Activated T-cell treated with anti-CD3 and anti-CD28 coated beads for 24 hours (primary cell): ENCODE results near the gene DGKH.

Experiments
- DNase-seq: peaks from one replicate; pipeline ENCODE4 v3.0.0-alpha.2; 2020; ENCODE audit warnings: low read depth

DGKH gene

DNA sequence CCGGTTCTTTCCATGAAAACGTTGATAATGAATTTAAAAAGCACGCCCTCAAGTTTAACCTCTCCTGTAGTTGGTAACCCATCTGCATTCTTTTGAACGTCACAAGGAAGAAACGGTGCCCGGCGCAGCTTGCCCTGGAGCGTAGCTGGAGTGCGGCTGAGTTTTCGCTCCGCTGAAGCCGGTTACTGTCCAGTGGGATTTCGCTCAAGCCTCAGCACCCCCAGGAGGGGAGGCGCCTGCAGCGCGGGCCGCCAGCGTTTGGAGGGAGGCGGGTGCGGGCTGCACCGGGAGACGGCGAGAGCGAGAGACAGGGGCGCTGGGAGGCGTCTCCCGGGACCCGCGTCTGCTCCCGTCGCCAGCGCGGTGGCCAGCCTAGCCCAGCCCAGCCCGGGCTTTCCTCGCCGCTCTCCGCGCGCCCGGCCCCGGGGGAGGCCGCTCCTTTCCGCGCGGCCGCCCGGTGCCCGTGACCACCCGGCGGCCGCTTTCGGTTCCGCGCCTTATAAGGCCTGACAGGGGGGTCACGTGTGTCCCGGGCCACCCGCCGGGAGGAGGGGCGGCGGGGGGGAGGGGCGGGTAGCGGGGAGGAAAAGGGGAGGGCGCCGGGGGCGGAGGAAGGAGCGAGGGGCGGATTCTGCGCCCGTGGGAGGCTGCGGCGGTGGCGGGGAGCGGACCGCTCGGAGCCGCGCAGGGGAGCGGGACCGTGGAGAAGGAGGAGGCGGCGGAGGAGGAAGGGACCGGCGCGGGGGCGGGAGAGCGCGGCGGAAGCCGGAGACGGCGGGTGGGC, 8.3 kb upstream of the DGKH start:
- peak; percentile 80 for DNase-seq

DNA sequence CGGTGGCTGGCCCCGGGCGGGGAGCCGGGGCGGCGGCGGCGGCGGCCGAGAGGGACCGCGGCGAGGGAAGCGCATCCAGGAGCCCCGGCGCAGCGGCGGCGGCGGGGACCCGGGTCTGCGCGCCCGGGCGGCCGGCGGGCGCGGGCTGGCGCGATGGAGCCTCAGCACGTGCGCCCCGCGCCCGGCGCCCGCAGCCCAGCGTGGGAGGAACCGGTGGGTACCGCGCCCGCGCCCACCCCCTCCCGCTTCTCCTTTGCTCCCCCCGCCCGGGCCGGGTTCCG, 7.8 kb upstream of the DGKH start:
- no peak for DNase-seq

GRCh38 chr13:42041011-42041683, 7.3 kb upstream of the DGKH start:
- DNase-seq = no peak

DNA sequence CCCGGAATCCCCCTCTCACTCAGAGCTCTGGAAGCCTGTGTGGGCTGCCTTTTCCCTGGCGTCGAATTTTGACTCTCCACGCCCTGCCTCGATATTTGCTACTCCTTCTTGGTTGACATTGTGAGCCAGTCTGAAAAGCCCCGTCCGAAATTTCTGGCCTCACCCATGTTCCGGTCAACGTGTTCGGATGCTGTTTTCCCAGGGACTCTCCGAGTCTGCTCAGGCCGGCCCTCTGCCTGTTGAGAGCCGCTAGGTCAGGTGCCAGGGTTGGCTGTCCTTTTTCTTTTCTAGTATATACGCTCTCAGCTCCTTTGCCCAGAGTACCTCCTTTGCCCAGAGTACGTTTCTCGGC, 6.8 kb upstream of the DGKH start:
- no peak for DNase-seq

DNA sequence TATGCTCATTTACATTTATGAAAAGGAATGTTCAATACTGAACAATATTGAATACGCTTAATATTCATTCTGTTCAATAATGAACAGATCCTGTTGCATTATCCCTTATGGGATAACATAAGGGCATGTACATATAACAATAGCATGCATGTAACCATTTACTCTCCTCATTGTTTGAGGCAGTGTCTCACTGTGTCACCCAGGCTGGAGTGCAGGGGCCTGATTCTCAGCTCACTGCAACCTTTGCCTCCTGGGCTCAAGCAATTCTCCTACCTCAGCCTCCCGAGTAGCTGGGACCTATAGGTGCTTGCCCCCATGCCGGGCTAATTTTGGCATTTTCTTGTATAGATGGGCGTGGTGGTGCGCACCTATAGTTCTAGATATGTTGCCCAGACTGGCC, 4.8 kb upstream of the DGKH start:
- no peak for DNase-seq

DNA sequence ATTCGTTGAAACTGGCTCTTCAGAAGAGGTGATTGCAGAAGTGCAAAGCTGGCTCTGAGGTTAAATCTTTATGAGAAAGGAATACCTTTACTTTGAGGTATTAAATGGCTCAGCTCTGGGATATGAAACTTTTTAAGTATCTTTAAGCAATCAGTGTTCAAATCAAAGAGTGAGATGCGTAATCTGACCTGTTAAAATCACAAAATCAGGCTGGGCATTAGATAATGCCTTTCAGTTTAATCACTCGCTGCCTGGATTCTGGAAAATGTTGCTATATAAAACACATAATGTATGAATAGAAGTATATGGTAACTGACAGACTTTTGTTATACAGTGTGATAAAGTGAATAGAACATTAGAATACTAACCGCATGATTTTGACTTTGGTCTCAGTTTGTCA, 2.0 kb upstream of the DGKH start:
- DNase-seq = no peak

GRCh38 chr13:42047561-42048341, 697 bp upstream of the DGKH start:
- DNase-seq = no peak

GRCh38 chr13:42048684-42049453, 421 bp downstream of the DGKH start:
- peak; percentile 56 for DNase-seq

- no peak for DNase-seq
Measured at GRCh38 chr13:42049454-42049813, 986 bp downstream of the DGKH start.

DNA sequence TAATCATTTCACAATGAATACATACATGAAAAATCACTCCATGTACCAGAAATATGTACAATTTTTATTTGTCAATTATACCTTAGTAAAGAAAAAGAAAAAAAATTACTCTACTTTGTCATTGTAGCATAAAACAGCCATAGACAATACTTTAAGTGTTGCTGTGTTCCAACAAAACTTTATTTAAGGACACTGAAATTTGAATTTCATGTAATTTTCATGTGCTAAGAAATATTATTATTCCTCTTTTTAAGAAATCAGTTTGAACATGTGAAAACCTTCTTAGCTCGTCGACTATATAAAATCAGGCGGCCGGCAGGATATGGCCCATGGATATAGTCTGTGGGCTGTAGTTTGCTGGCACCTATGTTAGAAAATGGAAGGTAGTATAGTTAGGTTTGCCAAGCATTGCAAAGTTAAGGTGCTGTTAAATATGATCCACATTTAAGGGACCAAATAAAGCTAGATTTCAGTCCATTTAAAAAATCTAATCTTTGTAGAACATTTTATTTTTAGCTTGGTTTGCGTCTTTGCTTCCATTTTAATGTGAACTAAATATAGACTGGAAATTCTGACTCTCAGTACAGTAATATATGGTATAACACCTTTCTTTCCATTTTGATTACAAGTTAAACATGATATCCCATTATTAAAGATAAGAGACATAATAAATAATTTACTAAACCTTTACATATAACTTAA, 6.5 kb downstream of the DGKH start:
- no peak for DNase-seq

- DNase-seq = no peak
Measured at GRCh38 chr13:42055500-42056085, 7.1 kb downstream of the DGKH start.

DNA sequence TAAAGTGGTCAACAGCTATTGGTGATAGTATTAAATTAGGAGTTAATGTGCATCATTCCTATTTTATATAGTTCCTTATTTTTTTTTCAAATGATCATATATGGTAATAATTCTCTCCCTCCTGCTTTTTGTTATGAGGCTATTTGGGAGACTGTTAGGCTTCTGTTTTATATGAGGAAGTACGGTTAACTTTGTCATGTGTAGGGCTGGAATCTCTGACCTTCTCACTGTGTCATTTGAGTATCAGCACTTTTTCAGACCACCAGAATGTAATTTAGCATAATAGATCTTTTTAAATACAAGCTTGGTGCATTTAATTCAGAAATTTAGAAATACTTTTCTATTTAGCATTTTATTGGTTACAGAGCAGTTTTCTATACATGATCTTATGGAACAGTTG, 7.7 kb downstream of the DGKH start:
- DNase-seq = no peak

DNA sequence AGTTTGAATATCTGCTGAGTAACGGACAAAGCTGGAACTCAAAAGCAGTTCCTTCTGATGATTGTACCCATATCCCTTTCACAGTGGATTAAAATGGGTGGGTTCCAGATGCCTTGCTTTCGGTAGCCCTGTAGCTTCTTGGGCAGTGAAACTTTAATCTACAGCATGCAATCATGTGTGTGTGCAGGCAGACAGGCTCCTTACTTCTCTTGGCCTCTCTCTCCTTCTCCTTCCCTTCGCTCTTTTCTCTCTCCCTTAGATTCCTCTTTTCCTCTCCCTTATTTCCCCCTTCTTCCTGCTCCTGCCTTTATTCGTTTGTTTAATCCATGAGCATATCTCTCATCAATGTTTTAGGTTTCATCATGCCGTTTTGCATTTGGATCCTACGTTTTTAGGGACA, 8.1 kb downstream of the DGKH start:
- DNase-seq = no peak

DNA sequence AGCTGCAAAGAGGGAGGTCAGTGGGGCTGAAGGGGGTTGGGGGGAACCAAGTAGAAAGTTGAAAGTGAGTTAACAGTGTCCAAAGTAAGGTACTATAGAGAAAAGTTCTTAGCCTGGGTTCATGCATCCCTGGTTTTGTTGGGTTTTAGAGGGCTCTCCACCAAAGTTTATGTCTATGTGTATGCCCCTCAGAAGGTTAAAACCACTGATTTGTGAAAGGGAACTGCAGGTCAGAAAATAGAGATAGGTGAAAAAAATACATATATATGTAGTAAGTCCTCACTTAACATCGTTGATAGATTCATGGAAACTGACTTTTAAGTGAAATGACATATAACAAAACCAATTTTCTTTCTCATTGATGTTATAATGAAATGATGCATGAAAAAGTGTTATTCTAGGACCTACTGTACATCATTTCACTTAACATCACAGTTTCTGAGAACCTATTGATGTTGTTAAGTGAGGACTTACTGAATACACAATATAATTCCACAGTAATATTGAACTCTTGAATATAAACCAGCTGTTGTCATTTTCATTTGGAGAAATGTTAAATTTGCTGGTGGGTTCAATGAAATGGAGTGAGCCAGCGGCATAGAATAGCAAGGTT, 9.6 kb downstream of the DGKH start:
- DNase-seq = no peak

DNA sequence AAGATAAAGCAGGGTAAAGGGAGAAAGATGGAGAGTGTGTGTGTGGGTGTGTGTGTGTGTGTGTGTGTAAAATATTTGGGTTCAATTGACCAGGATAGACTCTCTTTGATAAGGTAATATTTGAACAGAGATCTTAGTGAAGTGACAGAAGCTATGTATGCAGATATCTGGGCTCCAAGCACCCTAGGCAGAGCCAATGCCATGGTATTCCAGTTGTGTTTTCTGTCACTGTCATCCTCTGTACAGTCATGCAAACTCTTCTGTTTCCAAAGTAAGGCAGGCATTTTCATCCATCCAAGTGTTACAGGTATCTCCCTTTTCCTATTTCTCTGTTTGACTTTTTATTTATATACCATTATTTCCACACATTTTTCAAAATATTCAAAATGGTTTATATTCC, 13.5 kb downstream of the DGKH start:
- DNase-seq = no peak

GRCh38 chr13:42063105-42063504, 14.7 kb downstream of the DGKH start:
- no peak for DNase-seq

GRCh38 chr13:42064259-42064658, 15.8 kb downstream of the DGKH start:
- DNase-seq = no peak

DNA sequence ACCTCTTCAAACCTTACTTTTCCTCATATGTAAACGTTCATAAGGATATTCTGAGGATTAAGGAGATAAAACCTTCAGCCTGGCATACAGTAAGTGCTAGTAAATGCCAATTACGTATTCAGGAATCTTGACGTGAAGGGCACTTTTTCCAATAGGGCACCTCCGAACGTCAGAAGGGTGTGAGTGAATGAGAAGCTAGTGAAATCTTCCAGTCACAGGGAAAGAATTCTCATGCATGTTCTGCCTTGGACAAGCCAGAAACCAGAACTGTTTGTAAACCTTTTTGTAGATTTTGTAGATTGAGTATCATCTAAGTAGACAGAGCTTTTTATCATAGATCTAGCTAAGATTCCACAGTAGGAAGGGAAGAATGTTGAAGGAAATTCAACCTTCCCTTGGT, 16.5 kb downstream of the DGKH start:
- DNase-seq = no peak

GRCh38 chr13:42065414-42065813, 17.0 kb downstream of the DGKH start:
- DNase-seq = no peak

DNA sequence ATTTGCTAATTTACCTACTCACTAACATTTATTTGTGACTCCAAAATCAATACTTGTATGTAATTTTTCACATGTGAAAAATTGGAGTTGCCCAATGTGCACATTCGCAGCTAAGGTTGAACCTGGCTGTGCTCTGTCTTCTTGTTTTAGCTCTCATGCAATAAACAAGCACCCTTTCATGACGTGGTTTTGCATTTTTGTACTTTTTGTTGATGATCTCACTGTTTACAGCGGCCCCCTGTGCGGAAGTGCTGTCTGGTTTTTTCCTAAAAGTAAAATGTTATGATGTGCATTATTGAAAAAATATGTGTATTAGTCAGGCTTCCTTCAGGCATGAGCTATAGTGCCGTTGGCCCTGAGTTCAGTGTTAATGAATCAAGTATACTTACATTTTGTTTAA, 18.1 kb downstream of the DGKH start:
- no peak for DNase-seq

GRCh38 chr13:42068886-42069285, 20.4 kb downstream of the DGKH start:
- DNase-seq = no peak
